Mesothelial cell of epicardium (in vitro differentiated cells): ENCODE results near the gene ELF3. TPM values are rescaled to one million over a fixed set of nuclear protein-coding genes. Genes with fewer than 3 reads are reported as not detected.
"Not testable (repeated sequence)": the region's sequence is repeated elsewhere in the genome, so short reads cannot be mapped to it uniquely, and the experiment has no call there.

Experiments used
- DNase-seq, 2 experiments: peaks; one replicate each; pipeline ENCODE4 v3.0.0; 2021; ENCODE audit warnings: low spot score in 2 of 2; ENCODE audit not compliant: unreplicated experiment in 2 of 2
- H3K27ac Mint-ChIP-seq: 2 replicates; pipeline ENCODE4 v1.8.0; 2021; ENCODE audit warnings: mixed read lengths
- H3K27me3 Mint-ChIP-seq: 2 replicates; pipeline ENCODE4 v1.8.0; 2021; ENCODE audit warnings: low read depth, mixed read lengths
- H3K36me3 Mint-ChIP-seq: 2 replicates; pipeline ENCODE4 v1.8.0; 2021; ENCODE audit warnings: mixed read lengths
- H3K4me1 Mint-ChIP-seq: 2 replicates; pipeline ENCODE4 v1.8.0; 2021; ENCODE audit warnings: mixed read lengths
- H3K4me3 Mint-ChIP-seq: 2 replicates; pipeline ENCODE4 v1.8.0; 2021; ENCODE audit warnings: mild to moderate bottlenecking, moderate library complexity, mixed read lengths
- H3K9me3 Mint-ChIP-seq: 2 replicates; pipeline ENCODE4 v1.8.0; 2021; ENCODE audit warnings: mixed read lengths
- CTCF ChIP-seq: fragments of 200-600 bp; sonication (generic); IDR thresholded peaks from one replicate; pipeline ENCODE4 v1.5.0; 2021; ENCODE audit warnings: antibody characterized with exemption; ENCODE audit not compliant: unreplicated experiment
- total RNA-seq: library from RNA; stranded (reverse); gene quantifications from 3 replicates; pipeline ENCODE4 v1.2.1, GENCODE V29; 2021

Gene ELF3
- total RNA-seq = 111 to 112 TPM (median 112 TPM) in 3 replicates

- Mint-ChIP-seq H3K4me1 (peaks cover 78% of the 10 kb centered on the region), H3K9me3 (no peaks in the 10 kb centered on the region), H3K36me3 (peaks cover 12% of the 10 kb centered on the region), H3K4me3 (peak within 1 kb of the TSS; percentile 92), H3K27ac (peak within 1 kb of the TSS; percentile 100), H3K27me3 (no peaks in the 10 kb centered on the region)
- TF ChIP-seq CTCF = no peak
- DNase-seq = peak; percentile 38 to 76
Observed at GRCh38 chr1:202010180-202011015, at the start of gene ELF3. Gene ELF3 (plus strand): TSS chr1:202010587. CDS start chr1:202011137, 550 bp downstream.

GRCh38 chr1:201962382-201962781 is 48.0 kb upstream of the ELF3 start:
- not testable (repeated sequence) for H3K27ac Mint-ChIP-seq, DNase-seq, H3K27me3 Mint-ChIP-seq, H3K4me3 Mint-ChIP-seq, H3K9me3 Mint-ChIP-seq, H3K4me1 Mint-ChIP-seq
- H3K36me3 Mint-ChIP-seq = peaks cover 42% of the 10 kb centered on the region

GRCh38 chr1:201964261-201964660 is 46.1 kb upstream of the ELF3 start:
- Mint-ChIP-seq H3K27ac (no peak overlapping the region), H3K36me3 (peaks cover 41% of the 10 kb centered on the region)
- no peak for DNase-seq

GRCh38 chr1:201966171-201966570 is 44.2 kb upstream of the ELF3 start:
- H3K27me3 Mint-ChIP-seq = no peaks in the 10 kb centered on the region
- DNase-seq = peak in 1 of 2 experiments; percentile 1
- H3K9me3 Mint-ChIP-seq = no peaks in the 10 kb centered on the region
- H3K27ac Mint-ChIP-seq = no peak overlapping the region
- no peak overlapping the region for H3K4me3 Mint-ChIP-seq
- TF ChIP-seq CTCF = no peak
- peaks cover 44% of the 10 kb centered on the region for H3K36me3 Mint-ChIP-seq
- peaks cover 5% of the 10 kb centered on the region for H3K4me1 Mint-ChIP-seq

More at GRCh38 chr1:201964261-201964660, 46.1 kb upstream of the ELF3 start:
- no peak for TF ChIP-seq CTCF
- H3K27me3 Mint-ChIP-seq = no peaks in the 10 kb centered on the region
- no peak overlapping the region for H3K4me3 Mint-ChIP-seq
- H3K4me1 Mint-ChIP-seq = peaks cover 5% of the 10 kb centered on the region
- no peaks in the 10 kb centered on the region for H3K9me3 Mint-ChIP-seq

- DNase-seq = no peak
- Mint-ChIP-seq H3K27me3 (no peaks in the 10 kb centered on the region), H3K9me3 (no peaks in the 10 kb centered on the region), H3K4me1 (peaks cover 5% of the 10 kb centered on the region), H3K4me3 (no peak overlapping the region), H3K27ac (peak overlapping the region; percentile 87), H3K36me3 (peaks cover 36% of the 10 kb centered on the region)
- TF ChIP-seq CTCF = no peak
Observed at GRCh38 chr1:201968202-201968925, 42.0 kb upstream of the ELF3 start.
